ENCODE measurements around the gene CENPS. TPM values are rescaled to one million over a fixed set of nuclear protein-coding genes. Genes with fewer than 3 reads are reported as not detected.
A peak's percentile ranks its signal among the peaks of the same experiment; 100 is the strongest.

Gene CENPS
- total and polyA plus RNA-seq, 9 of the 15 experiments (the other 6 are each of a cell fraction or from before 2014, with no cell fraction given): 10.2 to 36.0 (median 26.0) TPM

DNA sequence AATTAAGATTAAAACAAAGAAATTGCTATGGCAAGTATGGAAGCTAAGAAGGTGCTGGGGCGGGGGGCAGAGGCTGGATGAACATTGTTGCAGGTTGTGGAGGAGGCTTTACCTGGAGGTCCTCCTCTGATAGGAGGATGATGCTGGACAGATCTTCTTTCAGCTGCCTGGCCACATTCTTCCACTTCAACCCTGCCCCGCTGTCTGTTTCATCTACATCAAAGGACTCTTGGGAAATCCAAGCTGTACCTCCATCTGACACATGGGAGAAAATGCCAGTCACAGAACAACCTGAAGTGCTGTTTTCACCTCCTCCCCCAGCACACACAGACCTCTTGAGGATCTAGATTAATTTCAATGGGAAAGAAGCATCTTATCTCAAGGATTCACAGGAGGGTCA is 36.8 kb downstream of the CENPS start:
- TF ChIP-seq ETV1 (tag; conservative IDR thresholded peaks at IDR 0.05; ENCODE audit: low read depth) (no peak), ZC3H11A (IDR thresholded peaks at IDR 0.05; ENCODE audit: low read depth, low read length) (no peak)
- WGBS (ENCODE audit: insufficient coverage, low coverage, missing lambda C conversion rate): 98% methylated on average over 2 of the region's 2 CpGs
- no peak for FAIRE-seq

DNA sequence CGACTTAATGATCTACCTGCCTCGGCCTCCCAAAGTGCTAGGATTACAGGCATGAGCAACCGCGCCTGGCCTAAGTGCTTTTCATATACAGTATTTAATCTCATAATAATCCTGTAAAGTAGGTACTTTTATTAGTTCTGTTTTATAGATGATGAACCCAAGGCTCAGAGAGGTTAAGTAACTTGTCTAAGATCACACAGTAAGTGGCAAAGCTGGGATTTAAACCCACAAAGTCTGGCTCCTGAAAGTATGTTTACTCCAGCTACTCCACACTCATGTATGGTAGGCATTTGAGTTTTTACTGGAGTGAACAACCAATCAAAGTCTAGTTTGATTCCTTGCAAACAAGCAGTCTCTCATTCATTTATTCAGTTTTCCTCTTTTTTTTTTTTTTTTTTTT is 39.8 kb downstream of the CENPS start:
- Histone ChIP-seq H3K27ac (ENCODE audit: extremely low read depth, low read depth, low read length) (no peak overlapping the region), H3K79me2 (ENCODE audit: control insufficient read depth, insufficient read depth, low read length) (peaks cover 24% of the 10 kb centered on the region), H3K4me2 (ENCODE audit: insufficient read depth, low read length) (no peak overlapping the region), H3K4me1 (replicated peaks in 1 of 2; ENCODE audit: control insufficient read depth in 2 of 2, insufficient read depth in 2 of 2, low read length in 2 of 2) (peaks cover 22% of the 10 kb centered on the region in 2 experiments; a peak in 4 of 5 replicates), H3K36me3 (ENCODE audit: control insufficient read depth, insufficient read depth, low read length) (peaks cover 54% of the 10 kb centered on the region), H2AFZ (ENCODE audit: low read depth, low read length) (no peak overlapping the region), H3K9ac (ENCODE audit: insufficient read depth in 1 of 2, low read depth in 2 of 2, low read length in 2 of 2) (no peak overlapping the region), H3K27me3 (ENCODE audit: control insufficient read depth in 2 of 2, insufficient read depth in 2 of 2, low read length in 2 of 2) (no peaks in the 10 kb centered on the region), H3K4me3 (no peak overlapping the region), H3K9me1 (ENCODE audit: control insufficient read depth, insufficient read depth, low read length) (no peaks in the 10 kb centered on the region), H3K9me3 (replicated peaks; ENCODE audit: control insufficient read depth, insufficient read depth, low read depth, low read length) (no peaks in the 10 kb centered on the region), H4K20me1 (replicated peaks; ENCODE audit: control insufficient read depth, insufficient read depth, low read length) (no peaks in the 10 kb centered on the region)
- ATAC-seq (no peak), DNase-seq (ENCODE audit: extremely low read depth in 1 of 4, low spot score in 3 of 4) (no peak), FAIRE-seq (no peak)
- WGBS (ENCODE audit: insufficient coverage, low coverage, missing lambda C conversion rate): 93% methylated on average over 4 of the region's 4 CpGs
- intact Hi-C loops (cut with micrococcal nuclease) (loop anchor here (5.0 kb wide), 1 partner anchor 93 kb away; no protein-coding TSS in a partner anchor), in situ Hi-C loops (cut with MboI) (no loop called here)
- CTCF ChIA-PET (ENCODE audit: low intra/inter-chr PET ratio): no interaction called here
- POLR2A ChIA-PET: no interaction called here
- TSS peak; percentile 4 for BruUV-seq (replicated peaks)
- TF ChIP-seq CBX3 (IDR thresholded peaks at IDR 0.05; ENCODE audit: borderline replicate concordance in 1 of 2, low read length in 2 of 2): no peak
- no peak for TF ChIP-seq ZNF717 (CRISPR knock-in tag; IDR thresholded peaks at IDR 0.05)
- TF ChIP-seq CSDE1 (IDR thresholded peaks at IDR 0.05): no peak
- TF ChIP-seq, protein P1, sequence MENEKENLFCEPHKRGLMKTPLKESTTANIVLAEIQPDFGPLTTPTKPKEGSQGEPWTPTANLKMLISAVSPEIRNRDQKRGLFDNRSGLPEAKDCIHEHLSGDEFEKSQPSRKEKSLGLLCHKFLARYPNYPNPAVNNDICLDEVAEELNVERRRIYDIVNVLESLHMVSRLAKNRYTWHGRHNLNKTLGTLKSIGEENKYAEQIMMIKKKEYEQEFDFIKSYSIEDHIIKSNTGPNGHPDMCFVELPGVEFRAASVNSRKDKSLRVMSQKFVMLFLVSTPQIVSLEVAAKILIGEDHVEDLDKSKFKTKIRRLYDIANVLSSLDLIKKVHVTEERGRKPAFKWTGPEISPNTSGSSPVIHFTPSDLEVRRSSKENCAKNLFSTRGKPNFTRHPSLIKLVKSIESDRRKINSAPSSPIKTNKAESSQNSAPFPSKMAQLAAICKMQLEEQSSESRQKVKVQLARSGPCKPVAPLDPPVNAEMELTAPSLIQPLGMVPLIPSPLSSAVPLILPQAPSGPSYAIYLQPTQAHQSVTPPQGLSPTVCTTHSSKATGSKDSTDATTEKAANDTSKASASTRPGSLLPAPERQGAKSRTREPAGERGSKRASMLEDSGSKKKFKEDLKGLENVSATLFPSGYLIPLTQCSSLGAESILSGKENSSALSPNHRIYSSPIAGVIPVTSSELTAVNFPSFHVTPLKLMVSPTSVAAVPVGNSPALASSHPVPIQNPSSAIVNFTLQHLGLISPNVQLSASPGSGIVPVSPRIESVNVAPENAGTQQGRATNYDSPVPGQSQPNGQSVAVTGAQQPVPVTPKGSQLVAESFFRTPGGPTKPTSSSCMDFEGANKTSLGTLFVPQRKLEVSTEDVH (IDR thresholded peaks at IDR 0.05; ENCODE audit: low read depth, partially characterized antibody): no peak
- TF ChIP-seq, protein P2, sequence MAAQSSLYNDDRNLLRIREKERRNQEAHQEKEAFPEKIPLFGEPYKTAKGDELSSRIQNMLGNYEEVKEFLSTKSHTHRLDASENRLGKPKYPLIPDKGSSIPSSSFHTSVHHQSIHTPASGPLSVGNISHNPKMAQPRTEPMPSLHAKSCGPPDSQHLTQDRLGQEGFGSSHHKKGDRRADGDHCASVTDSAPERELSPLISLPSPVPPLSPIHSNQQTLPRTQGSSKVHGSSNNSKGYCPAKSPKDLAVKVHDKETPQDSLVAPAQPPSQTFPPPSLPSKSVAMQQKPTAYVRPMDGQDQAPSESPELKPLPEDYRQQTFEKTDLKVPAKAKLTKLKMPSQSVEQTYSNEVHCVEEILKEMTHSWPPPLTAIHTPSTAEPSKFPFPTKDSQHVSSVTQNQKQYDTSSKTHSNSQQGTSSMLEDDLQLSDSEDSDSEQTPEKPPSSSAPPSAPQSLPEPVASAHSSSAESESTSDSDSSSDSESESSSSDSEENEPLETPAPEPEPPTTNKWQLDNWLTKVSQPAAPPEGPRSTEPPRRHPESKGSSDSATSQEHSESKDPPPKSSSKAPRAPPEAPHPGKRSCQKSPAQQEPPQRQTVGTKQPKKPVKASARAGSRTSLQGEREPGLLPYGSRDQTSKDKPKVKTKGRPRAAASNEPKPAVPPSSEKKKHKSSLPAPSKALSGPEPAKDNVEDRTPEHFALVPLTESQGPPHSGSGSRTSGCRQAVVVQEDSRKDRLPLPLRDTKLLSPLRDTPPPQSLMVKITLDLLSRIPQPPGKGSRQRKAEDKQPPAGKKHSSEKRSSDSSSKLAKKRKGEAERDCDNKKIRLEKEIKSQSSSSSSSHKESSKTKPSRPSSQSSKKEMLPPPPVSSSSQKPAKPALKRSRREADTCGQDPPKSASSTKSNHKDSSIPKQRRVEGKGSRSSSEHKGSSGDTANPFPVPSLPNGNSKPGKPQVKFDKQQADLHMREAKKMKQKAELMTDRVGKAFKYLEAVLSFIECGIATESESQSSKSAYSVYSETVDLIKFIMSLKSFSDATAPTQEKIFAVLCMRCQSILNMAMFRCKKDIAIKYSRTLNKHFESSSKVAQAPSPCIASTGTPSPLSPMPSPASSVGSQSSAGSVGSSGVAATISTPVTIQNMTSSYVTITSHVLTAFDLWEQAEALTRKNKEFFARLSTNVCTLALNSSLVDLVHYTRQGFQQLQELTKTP (IDR thresholded peaks at IDR 0.05; ENCODE audit: low read depth in 1 of 2, partially characterized antibody in 2 of 2): no peak
- TF ChIP-seq BCOR (IDR thresholded peaks at IDR 0.05): peak; percentile 94
- TF ChIP-seq MEF2A (IDR thresholded peaks at IDR 0.05; ENCODE audit: control insufficient read depth, low read depth, low read length): no peak

More for the DNA sequence above, 36.8 kb downstream of the CENPS start:
- Histone ChIP-seq H3K9me3 (replicated peaks; ENCODE audit: control insufficient read depth, insufficient read depth, low read depth, low read length) (no peaks in the 10 kb centered on the region), H3K79me2 (ENCODE audit: control insufficient read depth, insufficient read depth, low read length) (peaks cover 19% of the 10 kb centered on the region), H4K20me1 (replicated peaks; ENCODE audit: control insufficient read depth, insufficient read depth, low read length) (no peaks in the 10 kb centered on the region), H3K9ac (ENCODE audit: insufficient read depth in 1 of 2, low read depth in 2 of 2, low read length in 2 of 2) (no peak overlapping the region), H3K9me1 (ENCODE audit: control insufficient read depth, insufficient read depth, low read length) (no peaks in the 10 kb centered on the region), H3K4me1 (replicated peaks in 1 of 2; ENCODE audit: control insufficient read depth in 2 of 2, insufficient read depth in 2 of 2, low read length in 2 of 2) (peaks cover 8 to 10% of the 10 kb centered on the region in 2 experiments; a peak in 3 of 5 replicates), H3K36me3 (ENCODE audit: control insufficient read depth, insufficient read depth, low read length) (peaks cover 81% of the 10 kb centered on the region), H3K27me3 (ENCODE audit: control insufficient read depth in 2 of 2, insufficient read depth in 2 of 2, low read length in 2 of 2) (no peaks in the 10 kb centered on the region), H2AFZ (ENCODE audit: low read depth, low read length) (no peak overlapping the region), H3K4me2 (ENCODE audit: insufficient read depth, low read length) (no peak overlapping the region), H3K27ac (ENCODE audit: extremely low read depth, low read depth, low read length) (no peak overlapping the region), H3K4me3 (no peak overlapping the region)
- BruUV-seq (replicated peaks): no TSS peak
- in situ Hi-C loops (cut with MboI) (no loop called here), intact Hi-C loops (cut with micrococcal nuclease) (no loop called here)
- no peak for ATAC-seq
- POLR2A ChIA-PET: interaction anchor here (0.7 kb wide), 1 partner anchor 19 kb away, joined by 3 read pairs; no protein-coding TSS in a partner anchor
- DNase-seq (ENCODE audit: extremely low read depth in 1 of 4, low spot score in 3 of 4): no peak
- CTCF ChIA-PET (ENCODE audit: low intra/inter-chr PET ratio): no interaction called here

Measured in K562 (cell line).